ENCODE data around the gene MSANTD7. TPM values are rescaled to one million over a fixed set of nuclear protein-coding genes. Genes with fewer than 3 reads are reported as not detected.
"Not testable (repeated sequence)": the region's sequence is repeated elsewhere in the genome, so short reads cannot be mapped to it uniquely, and the experiment has no call there.

The MSANTD7 gene
- polyA plus RNA-seq (ENCODE audit: insufficient read length in 10 of 10) = 10 to 100 TPM in 9 of 10 donors, 1 to 10 TPM in 1; 8.6 to 13.4 (median 11.1) TPM
- long read RNA-seq, donor 1, full-length matches to known transcripts = 1 of 1 reads
- long read RNA-seq, donor 1, partial matches to known transcripts = 0 of 1 reads
- long read RNA-seq, donor 1, other reads (novel, unspliced or antisense) = 0 of 1 reads
- long read RNA-seq, donor 2, full-length matches to known transcripts = 1 of 1 reads
- long read RNA-seq, donor 2, partial matches to known transcripts = 0 of 1 reads
- long read RNA-seq, donor 2, other reads (novel, unspliced or antisense) = 0 of 1 reads
- long read RNA-seq, donor 3 = 0 reads
- long read RNA-seq, donor 4, full-length matches to known transcripts = 2 of 2 reads
- long read RNA-seq, donor 4, partial matches to known transcripts = 0 of 2 reads
- long read RNA-seq, donor 4, other reads (novel, unspliced or antisense) = 0 of 2 reads
- long read RNA-seq, donor 5, full-length matches to known transcripts = 5 of 11 reads
- long read RNA-seq, donor 5, partial matches to known transcripts = 6 of 11 reads
- long read RNA-seq, donor 5, other reads (novel, unspliced or antisense) = 0 of 11 reads
- long read RNA-seq, donor 6, full-length matches to known transcripts = 3 of 3 reads
- long read RNA-seq, donor 6, partial matches to known transcripts = 0 of 3 reads
- long read RNA-seq, donor 6, other reads (novel, unspliced or antisense) = 0 of 3 reads
- long read RNA-seq, donor 7, full-length matches to known transcripts = 1 of 1 reads
- long read RNA-seq, donor 7, partial matches to known transcripts = 0 of 1 reads
- long read RNA-seq, donor 7, other reads (novel, unspliced or antisense) = 0 of 1 reads
- long read RNA-seq, donor 8, full-length matches to known transcripts = 1 of 1 reads
- long read RNA-seq, donor 8, partial matches to known transcripts = 0 of 1 reads
- long read RNA-seq, donor 8, other reads (novel, unspliced or antisense) = 0 of 1 reads
- long read RNA-seq, donor 9 = 0 reads

GRCh38 chr10:14837757-14838581, at the start of gene MSANTD7, which contains the start of the genes CDNF and HSPA14:
Gene MSANTD7, plus strand, starts transcription at chr10:14838306. Its CDS starts 3,979 bp downstream, at chr10:14842285.
Gene CDNF, minus strand, starts transcription at chr10:14838037. Its CDS starts 91 bp downstream, at chr10:14837946.
Gene HSPA14, plus strand, starts transcription at chr10:14838306. Its CDS starts 97 bp downstream, at chr10:14838403.
- peak; percentile 99 to 100 (median 100) for DNase-seq

- peak in 1 of 3 donors; percentile 39 for DNase-seq
Measured at GRCh38 chr10:14798636-14799035, 39.5 kb upstream of the MSANTD7 start.

GRCh38 chr10:14800397-14800796, 37.7 kb upstream of the MSANTD7 start:
- no peak for DNase-seq

GRCh38 chr10:14801723-14802122, 36.4 kb upstream of the MSANTD7 start:
- DNase-seq = peak in 1 of 3 donors; percentile 36

GRCh38 chr10:14803827-14804226, 34.3 kb upstream of the MSANTD7 start:
- no peak for DNase-seq

GRCh38 chr10:14806318-14806717, 31.8 kb upstream of the MSANTD7 start:
- no peak for DNase-seq

- DNase-seq = no peak
Measured at GRCh38 chr10:14810969-14811953, 26.8 kb upstream of the MSANTD7 start.

GRCh38 chr10:14812271-14812670, 25.8 kb upstream of the MSANTD7 start:
- DNase-seq = no peak

GRCh38 chr10:14815681-14816080, 22.4 kb upstream of the MSANTD7 start:
- DNase-seq = no peak

GRCh38 chr10:14816717-14817116, 21.4 kb upstream of the MSANTD7 start:
- not testable (repeated sequence) for DNase-seq

- peak in 1 of 3 donors; percentile 34 for DNase-seq
Measured at GRCh38 chr10:14820010-14820774, 17.9 kb upstream of the MSANTD7 start.

- no peak for DNase-seq
Measured at GRCh38 chr10:14820775-14821154, 17.3 kb upstream of the MSANTD7 start.

GRCh38 chr10:14821635-14822375, 16.3 kb upstream of the MSANTD7 start:
- DNase-seq = no peak

GRCh38 chr10:14822879-14823755, 15.0 kb upstream of the MSANTD7 start:
- DNase-seq = peak; percentile 25 to 47 (median 26)

GRCh38 chr10:14823966-14824365, 14.1 kb upstream of the MSANTD7 start:
- no peak for DNase-seq

GRCh38 chr10:14826076-14826829, 11.9 kb upstream of the MSANTD7 start:
- no peak for DNase-seq

GRCh38 chr10:14833106-14833505, 5.0 kb upstream of the MSANTD7 start:
- DNase-seq = no peak
